ENCODE results near the gene HFM1.
"Not testable (repeated sequence)": the region's sequence is repeated elsewhere in the genome, so short reads cannot be mapped to it uniquely, and the experiment has no call there.

GRCh38 chr1:91372230-91372629 is 32.4 kb downstream of the HFM1 start:
- TF ChIP-seq CTCF (conservative IDR thresholded peaks at IDR 0.05; ENCODE audit: low read length); EZH2phosphoT487 (IDR thresholded peaks at IDR 0.05; ENCODE audit: borderline replicate concordance, low read depth, low read length): not testable (repeated sequence)

Measured in OCI-LY7 (cell line).